ENCODE data around the gene GPR62. TPM values are rescaled to one million over a fixed set of nuclear protein-coding genes. Genes with fewer than 3 reads are reported as not detected.

Gene GPR62
- total RNA-seq, 1 donor from 2014 or later = not detected

DNA sequence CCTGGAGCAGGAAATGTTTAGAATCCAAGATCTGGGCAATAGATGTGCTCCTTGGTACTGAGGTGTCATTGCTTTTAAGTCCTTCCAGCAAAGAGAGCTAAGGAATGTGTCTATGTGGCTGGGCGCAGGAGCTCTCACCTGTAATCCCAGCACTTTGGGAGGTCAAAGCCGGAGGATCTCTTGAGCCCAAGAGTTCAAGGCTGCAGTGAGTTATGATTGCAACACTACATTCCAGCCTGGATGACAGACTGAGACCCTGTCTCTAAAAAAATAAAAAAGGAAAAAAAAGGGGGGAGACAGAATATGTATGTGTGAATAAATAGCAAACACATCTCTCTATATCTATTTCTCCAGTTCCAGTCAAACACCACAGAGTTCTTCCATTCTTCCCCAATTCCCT lies 4.3 kb upstream of the GPR62 start:
- TF ChIP-seq, protein P1, sequence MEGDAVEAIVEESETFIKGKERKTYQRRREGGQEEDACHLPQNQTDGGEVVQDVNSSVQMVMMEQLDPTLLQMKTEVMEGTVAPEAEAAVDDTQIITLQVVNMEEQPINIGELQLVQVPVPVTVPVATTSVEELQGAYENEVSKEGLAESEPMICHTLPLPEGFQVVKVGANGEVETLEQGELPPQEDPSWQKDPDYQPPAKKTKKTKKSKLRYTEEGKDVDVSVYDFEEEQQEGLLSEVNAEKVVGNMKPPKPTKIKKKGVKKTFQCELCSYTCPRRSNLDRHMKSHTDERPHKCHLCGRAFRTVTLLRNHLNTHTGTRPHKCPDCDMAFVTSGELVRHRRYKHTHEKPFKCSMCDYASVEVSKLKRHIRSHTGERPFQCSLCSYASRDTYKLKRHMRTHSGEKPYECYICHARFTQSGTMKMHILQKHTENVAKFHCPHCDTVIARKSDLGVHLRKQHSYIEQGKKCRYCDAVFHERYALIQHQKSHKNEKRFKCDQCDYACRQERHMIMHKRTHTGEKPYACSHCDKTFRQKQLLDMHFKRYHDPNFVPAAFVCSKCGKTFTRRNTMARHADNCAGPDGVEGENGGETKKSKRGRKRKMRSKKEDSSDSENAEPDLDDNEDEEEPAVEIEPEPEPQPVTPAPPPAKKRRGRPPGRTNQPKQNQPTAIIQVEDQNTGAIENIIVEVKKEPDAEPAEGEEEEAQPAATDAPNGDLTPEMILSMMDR (conservative IDR thresholded peaks at IDR 0.05) = no peak
- no peak overlapping the region for H3K27ac Mint-ChIP-seq
- peaks cover 22% of the 10 kb centered on the region for H3K4me1 Mint-ChIP-seq (ENCODE audit: unreplicated experiment)
- H3K27me3 Mint-ChIP-seq = peaks cover 41% of the 10 kb centered on the region
- H3K36me3 Mint-ChIP-seq = no peaks in the 10 kb centered on the region
- no peak for DNase-seq (ENCODE audit: extremely low spot score, unreplicated experiment)
- H3K4me3 Mint-ChIP-seq = no peak overlapping the region
- H3K9me3 Mint-ChIP-seq = no peaks in the 10 kb centered on the region

GRCh38 chr3:51953445-51953844 lies 1.7 kb upstream of the GPR62 start:
- Mint-ChIP-seq H3K27ac (no peak overlapping the region), H3K27me3 (peaks cover 44% of the 10 kb centered on the region), H3K9me3 (no peaks in the 10 kb centered on the region), H3K36me3 (peaks cover 4% of the 10 kb centered on the region), H3K4me1 (ENCODE audit: unreplicated experiment) (peaks cover 20% of the 10 kb centered on the region), H3K4me3 (peak overlapping the region; percentile 7)
- TF ChIP-seq, protein P1 (conservative IDR thresholded peaks at IDR 0.05) = no peak
- DNase-seq (ENCODE audit: extremely low spot score, unreplicated experiment) = no peak

DNA sequence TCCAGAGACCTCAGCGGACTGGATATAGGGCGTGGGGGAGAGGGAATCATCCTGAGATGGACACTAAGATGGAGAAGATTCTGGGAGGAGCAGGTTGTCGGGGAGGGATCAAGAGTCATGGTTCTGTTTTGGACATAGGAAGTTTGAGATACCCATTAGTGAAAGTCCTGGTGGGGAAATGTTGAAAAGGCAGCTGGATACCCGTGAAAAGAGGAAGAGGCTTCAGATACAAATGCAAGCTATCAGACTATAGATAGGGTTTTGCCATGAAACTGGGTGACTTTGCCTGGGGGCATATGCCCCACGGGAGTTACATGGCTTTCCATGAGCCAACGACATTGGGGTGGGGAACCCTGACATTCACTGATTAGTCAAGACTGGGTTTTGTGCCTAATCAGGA lies 1.1 kb upstream of the GPR62 start:
- H3K27ac Mint-ChIP-seq = peak overlapping the region; percentile 4
- DNase-seq (ENCODE audit: extremely low spot score, unreplicated experiment) = no peak
- H3K36me3 Mint-ChIP-seq = peaks cover 4% of the 10 kb centered on the region
- peaks cover 14% of the 10 kb centered on the region for H3K4me1 Mint-ChIP-seq (ENCODE audit: unreplicated experiment)
- peak overlapping the region; percentile 37 for H3K4me3 Mint-ChIP-seq
- TF ChIP-seq, protein P1 (conservative IDR thresholded peaks at IDR 0.05) = no peak
- no peaks in the 10 kb centered on the region for H3K9me3 Mint-ChIP-seq
- peaks cover 44% of the 10 kb centered on the region for H3K27me3 Mint-ChIP-seq

DNA sequence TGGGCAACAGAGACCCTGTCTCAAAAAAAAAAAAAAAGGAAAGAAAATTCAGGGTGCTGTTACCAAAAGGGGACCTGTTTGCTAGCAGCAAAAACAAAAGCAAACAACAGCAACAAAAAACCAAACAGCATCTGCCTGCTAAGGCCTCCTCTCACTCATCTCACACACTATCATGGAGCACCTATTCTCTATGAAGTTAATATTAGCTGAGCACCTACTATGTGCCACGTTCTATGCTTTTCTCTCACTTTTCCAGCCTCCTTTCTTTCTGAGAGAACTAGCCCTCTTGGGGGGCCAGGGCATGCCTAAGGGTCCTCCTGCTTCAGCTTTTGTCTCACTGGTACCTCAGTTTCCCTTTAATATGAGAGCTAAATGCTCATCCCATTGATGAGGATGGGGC lies 468 bp upstream of the GPR62 start:
- Mint-ChIP-seq H3K4me3 (no peak overlapping the region), H3K36me3 (peaks cover 4% of the 10 kb centered on the region)

DNA sequence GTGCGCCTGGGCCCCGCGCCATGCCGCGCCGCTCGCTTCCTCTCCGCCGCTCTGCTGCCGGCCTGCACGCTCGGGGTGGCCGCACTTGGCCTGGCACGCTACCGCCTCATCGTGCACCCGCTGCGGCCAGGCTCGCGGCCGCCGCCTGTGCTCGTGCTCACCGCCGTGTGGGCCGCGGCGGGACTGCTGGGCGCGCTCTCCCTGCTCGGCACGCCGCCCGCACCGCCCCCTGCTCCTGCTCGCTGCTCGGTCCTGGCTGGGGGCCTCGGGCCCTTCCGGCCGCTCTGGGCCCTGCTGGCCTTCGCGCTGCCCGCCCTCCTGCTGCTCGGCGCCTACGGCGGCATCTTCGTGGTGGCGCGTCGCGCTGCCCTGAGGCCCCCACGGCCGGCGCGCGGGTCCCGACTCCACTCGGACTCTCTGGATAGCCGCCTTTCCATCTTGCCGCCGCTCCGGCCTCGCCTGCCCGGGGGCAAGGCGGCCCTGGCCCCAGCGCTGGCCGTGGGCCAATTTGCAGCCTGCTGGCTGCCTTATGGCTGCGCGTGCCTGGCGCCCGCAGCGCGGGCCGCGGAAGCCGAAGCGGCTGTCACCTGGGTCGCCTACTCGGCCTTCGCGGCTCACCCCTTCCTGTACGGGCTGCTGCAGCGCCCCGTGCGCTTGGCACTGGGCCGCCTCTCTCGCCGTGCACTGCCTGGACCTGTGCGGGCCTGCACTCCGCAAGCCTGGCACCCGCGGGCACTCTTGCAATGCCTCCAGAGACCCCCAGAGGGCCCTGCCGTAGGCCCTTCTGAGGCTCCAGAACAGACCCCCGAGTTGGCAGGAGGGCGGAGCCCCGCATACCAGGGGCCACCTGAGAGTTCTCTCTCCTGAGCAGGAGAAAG lies 951 bp downstream of the GPR62 start:
- Mint-ChIP-seq H3K27ac (no peak overlapping the region), H3K36me3 (peaks cover 4% of the 10 kb centered on the region), H3K9me3 (no peaks in the 10 kb centered on the region), H3K4me1 (ENCODE audit: unreplicated experiment) (peaks cover 14% of the 10 kb centered on the region), H3K4me3 (no peak overlapping the region), H3K27me3 (peaks cover 37% of the 10 kb centered on the region)
- TF ChIP-seq, protein P1 (conservative IDR thresholded peaks at IDR 0.05) = peak; percentile 73
- no peak for DNase-seq (ENCODE audit: extremely low spot score, unreplicated experiment)

More for the DNA sequence above, 468 bp upstream of the GPR62 start:
- no peak for DNase-seq (ENCODE audit: extremely low spot score, unreplicated experiment)
- Mint-ChIP-seq H3K27me3 (peaks cover 44% of the 10 kb centered on the region), H3K4me1 (ENCODE audit: unreplicated experiment) (peaks cover 14% of the 10 kb centered on the region), H3K27ac (no peak overlapping the region), H3K9me3 (no peaks in the 10 kb centered on the region)
- TF ChIP-seq, protein P1 (conservative IDR thresholded peaks at IDR 0.05) = no peak
